HepG2 (cell line): ENCODE data around the gene RNASE8. TPM values are rescaled to one million over a fixed set of nuclear protein-coding genes. Genes with fewer than 3 reads are reported as not detected.

ENCODE experiments used
- AGO2 ChIP-seq: fragments of 200-400 bp; formaldehyde crosslinking; optimal IDR thresholded peaks from 2 replicates; pipeline ENCODE3; 2017; ENCODE audit warnings: mild to moderate bottlenecking, low read depth, low read length, moderate library complexity
- ATF7-NPFF ChIP-seq: sonication (generic); formaldehyde crosslinking; IDR thresholded peaks from 2 replicates; pipeline ENCODE4 v1.8.1; 2023; ENCODE audit warnings: mild to moderate bottlenecking, low read depth, missing genetic modification reagents, moderate library complexity
- CTCF ChIP-seq: sonication (generic); formaldehyde crosslinking; IDR thresholded peaks from 2 replicates; pipeline ENCODE4 v1.5.0; 2020; ENCODE audit warnings: mild to moderate bottlenecking, missing genetic modification reagents, moderate library complexity
- FOXC1 ChIP-seq: sonication (generic); formaldehyde crosslinking; IDR thresholded peaks from 2 replicates; pipeline ENCODE4 v1.8.0; 2022; ENCODE audit warnings: mild to moderate bottlenecking, missing genetic modification reagents, borderline replicate concordance
- HMGXB3 ChIP-seq: sonication (generic); formaldehyde crosslinking; IDR thresholded peaks from 2 replicates; pipeline ENCODE4 v1.4.0; 2020; ENCODE audit warnings: missing genetic modification reagents, borderline replicate concordance
- IKZF1 ChIP-seq: fragments of 450-650 bp; IDR thresholded peaks from 2 replicates; pipeline ENCODE4 v1.7.1; 2016
- KDM4B ChIP-seq: sonication (generic); formaldehyde crosslinking; IDR thresholded peaks from 2 replicates; pipeline ENCODE4 v1.4.0; 2020; ENCODE audit warnings: missing genetic modification reagents
- MIER3 ChIP-seq: IDR thresholded peaks from 2 replicates; pipeline ENCODE4 v1.6.1; 2016; ENCODE audit warnings: missing compliant biosample characterization, borderline replicate concordance
- POLR2A ChIP-seq, 2 experiments: IDR thresholded peaks; 2 replicates each; pipeline ENCODE4 v1.6.1; 2011; ENCODE audit warnings: low read depth in 2 of 2, low read length in 2 of 2, mild to moderate bottlenecking in 1 of 2, moderate library complexity in 1 of 2; ENCODE audit not compliant: insufficient read depth in 1 of 2
- POLR2G ChIP-seq: fragments of 200-400 bp; formaldehyde crosslinking; IDR thresholded peaks from 2 replicates; pipeline ENCODE4 v1.6.1; 2018; ENCODE audit warnings: mild to moderate bottlenecking, low read depth, low read length, moderate library complexity
- PRPF4 ChIP-seq: fragments of 200-400 bp; formaldehyde crosslinking; IDR thresholded peaks from 2 replicates; pipeline ENCODE4 v1.6.1; 2016; ENCODE audit warnings: low read length, low read depth; ENCODE audit not compliant: poor library complexity, severe bottlenecking
- RAD21 ChIP-seq: fragments of 450-650 bp; formaldehyde crosslinking; IDR thresholded peaks from 2 replicates; pipeline ENCODE4 v1.5.0; 2020; ENCODE audit warnings: mild to moderate bottlenecking
- RBFOX2 ChIP-seq: fragments of 200-400 bp; formaldehyde crosslinking; IDR thresholded peaks from 2 replicates; pipeline ENCODE4 v1.6.1; 2017; ENCODE audit warnings: low read depth, mild to moderate bottlenecking, low read length
- RXRA ChIP-seq: sonication (generic); formaldehyde crosslinking; IDR thresholded peaks from 2 replicates; pipeline ENCODE4 v1.5.1; 2020; ENCODE audit warnings: missing genetic modification reagents
- SIX1 ChIP-seq: sonication (generic); formaldehyde crosslinking; IDR thresholded peaks from 2 replicates; pipeline ENCODE4 v1.4.0; 2020; ENCODE audit warnings: missing genetic modification reagents, borderline replicate concordance
- SMC3 ChIP-seq: IDR thresholded peaks from 2 replicates; pipeline ENCODE4 v1.6.1; 2011; ENCODE audit warnings: low read length, improper control_type of control experiment
- ZBTB33 ChIP-seq: sonication (generic); formaldehyde crosslinking; IDR thresholded peaks from 2 replicates; pipeline ENCODE4 v1.4.0; 2020; ENCODE audit warnings: missing genetic modification reagents
- ZMYM4 ChIP-seq: sonication (generic); formaldehyde crosslinking; IDR thresholded peaks from 2 replicates; pipeline ENCODE4 v1.8.1; 2023; ENCODE audit warnings: mild to moderate bottlenecking, missing genetic modification reagents
- ZNF547 ChIP-seq: sonication (generic); formaldehyde crosslinking; IDR thresholded peaks from 2 replicates; pipeline ENCODE4 v1.5.1; 2020; ENCODE audit warnings: mild to moderate bottlenecking, missing genetic modification reagents
- ZNF770 ChIP-seq: sonication (generic); formaldehyde crosslinking; IDR thresholded peaks from 2 replicates; pipeline ENCODE4 v1.5.0; 2020; ENCODE audit warnings: mild to moderate bottlenecking, missing genetic modification reagents
- polyA plus RNA-seq, 8 experiments: library from polyadenylated mRNA; depleted of rRNA in 3 of 8; stranded (reverse) in 7 of 8; unstranded in 1 of 8; fragments of >200 nt; fragmentation: Illumina TruSeq in 4 of 8; extraction: Trizol in 4 of 8; gene quantifications; 2 replicates each; pipeline versions ENCODE4 v1.2.1 to v1.2.3, GENCODE V29; 2011 to 2016; ENCODE audit warnings: low read depth in 4 of 8, missing spikeins in 1 of 8, mixed read lengths in 1 of 8; ENCODE audit not compliant: insufficient read depth in 1 of 8
- total RNA-seq, 5 experiments: library from RNA; depleted of rRNA; stranded (reverse); fragments of >200 nt; fragmentation: Illumina TruSeq; extraction: Trizol; gene quantifications; 2 replicates each; pipeline ENCODE4 v1.2.3, GENCODE V29; 2016; ENCODE audit warnings: low read depth in 1 of 5

The RNASE8 gene
- total and polyA plus RNA-seq, 2 of the 13 experiments (the other 11 are each of a cell fraction or from before 2014, with no cell fraction given): not detected

- TF ChIP-seq ZBTB33 (peak; percentile 100), ATF7-NPFF (peak; percentile 25; the same call in 1 of the 2 replicates), IKZF1 (no peak), AGO2 (peak; percentile 98), SMC3 (peak; percentile 22; the same call in 1 of the 2 replicates), RXRA (CRISPR knock-in tag) (peak; percentile 32; the same call in 1 of the 2 replicates), RBFOX2 (peak; percentile 87), MIER3 (no peak), RAD21 (CRISPR knock-in tag) (peak; percentile 80), CTCF (peak; percentile 88), KDM4B (CRISPR knock-in tag) (no peak), FOXC1 (CRISPR knock-in tag) (peak; percentile 63; the same call in 1 of the 2 replicates), ZNF770 (CRISPR knock-in tag) (0 out of 2 replicates have a peak, but pooled peaks have one; percentile 15), HMGXB3 (CRISPR knock-in tag) (no peak), ZMYM4 (CRISPR knock-in tag) (peak; percentile 74; the same call in 1 of the 2 replicates), POLR2A (IDR thresholded peaks at IDR 0.05; ENCODE audit: insufficient read depth in 1 of 2, low read depth in 2 of 2, low read length in 2 of 2) (peak in 1 of 2 experiments; percentile 17; a peak in 1 of 4 replicates), SIX1 (CRISPR knock-in tag) (no peak), POLR2G (peak; percentile 46), ZNF547 (CRISPR knock-in tag) (0 out of 2 replicates have a peak, but pooled peaks have one; percentile 54), PRPF4 (peak; percentile 71)
These were observed 32.7 kb downstream of the RNASE8 start (continued) for GRCh38 chr14:21090194-21090939.
